DND-41 (cell line): ENCODE data around the gene PNMT.

Experiments used
- EZH2 ChIP-seq: IDR thresholded peaks from 3 replicates; pipeline ENCODE4 v1.6.1; 2012; ENCODE audit warnings: borderline replicate concordance, low read depth, mild to moderate bottlenecking, moderate library complexity, low read length, inconsistent platforms; ENCODE audit not compliant: severe bottlenecking
- TF ChIP-seq, protein P1 (sequence below): IDR thresholded peaks from 2 replicates; pipeline ENCODE4 v1.5.1; 2012; ENCODE audit warnings: borderline replicate concordance, low read length, moderate library complexity, mild to moderate bottlenecking; ENCODE audit not compliant: poor library complexity, severe bottlenecking; ENCODE audit errors: extremely low read depth

DNA sequence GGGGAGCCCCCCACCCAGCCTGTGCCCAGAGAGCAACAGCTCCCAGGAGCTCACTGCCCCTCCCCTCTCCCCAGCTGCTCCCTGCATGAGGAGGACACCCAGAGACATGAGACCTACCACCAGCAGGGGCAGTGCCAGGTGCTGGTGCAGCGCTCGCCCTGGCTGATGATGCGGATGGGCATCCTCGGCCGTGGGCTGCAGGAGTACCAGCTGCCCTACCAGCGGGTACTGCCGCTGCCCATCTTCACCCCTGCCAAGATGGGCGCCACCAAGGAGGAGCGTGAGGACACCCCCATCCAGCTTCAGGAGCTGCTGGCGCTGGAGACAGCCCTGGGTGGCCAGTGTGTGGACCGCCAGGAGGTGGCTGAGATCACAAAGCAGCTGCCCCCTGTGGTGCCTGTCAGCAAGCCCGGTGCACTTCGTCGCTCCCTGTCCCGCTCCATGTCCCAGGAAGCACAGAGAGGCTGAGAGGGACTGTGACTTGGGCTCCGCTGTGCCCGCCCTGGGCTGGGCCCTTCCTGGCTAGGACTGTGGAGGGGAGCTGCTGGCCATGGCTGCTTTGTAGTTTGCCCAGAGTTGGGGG, 2.5 kb upstream of the PNMT start:
- TF ChIP-seq, protein P1, sequence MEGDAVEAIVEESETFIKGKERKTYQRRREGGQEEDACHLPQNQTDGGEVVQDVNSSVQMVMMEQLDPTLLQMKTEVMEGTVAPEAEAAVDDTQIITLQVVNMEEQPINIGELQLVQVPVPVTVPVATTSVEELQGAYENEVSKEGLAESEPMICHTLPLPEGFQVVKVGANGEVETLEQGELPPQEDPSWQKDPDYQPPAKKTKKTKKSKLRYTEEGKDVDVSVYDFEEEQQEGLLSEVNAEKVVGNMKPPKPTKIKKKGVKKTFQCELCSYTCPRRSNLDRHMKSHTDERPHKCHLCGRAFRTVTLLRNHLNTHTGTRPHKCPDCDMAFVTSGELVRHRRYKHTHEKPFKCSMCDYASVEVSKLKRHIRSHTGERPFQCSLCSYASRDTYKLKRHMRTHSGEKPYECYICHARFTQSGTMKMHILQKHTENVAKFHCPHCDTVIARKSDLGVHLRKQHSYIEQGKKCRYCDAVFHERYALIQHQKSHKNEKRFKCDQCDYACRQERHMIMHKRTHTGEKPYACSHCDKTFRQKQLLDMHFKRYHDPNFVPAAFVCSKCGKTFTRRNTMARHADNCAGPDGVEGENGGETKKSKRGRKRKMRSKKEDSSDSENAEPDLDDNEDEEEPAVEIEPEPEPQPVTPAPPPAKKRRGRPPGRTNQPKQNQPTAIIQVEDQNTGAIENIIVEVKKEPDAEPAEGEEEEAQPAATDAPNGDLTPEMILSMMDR: no peak
- no peak for TF ChIP-seq EZH2
